Bone marrow (tissue), 2 donors: Measurements from ENCODE around the gene IFRD2.
A peak's percentile ranks its signal among the peaks of the same experiment; 100 is the strongest.

Source experiments
- DNase-seq, 2 donors: peaks; one replicate each; lab custom pipeline; 2025; lab: John Stamatoyannopoulos, UW

The IFRD2 gene, protein sequence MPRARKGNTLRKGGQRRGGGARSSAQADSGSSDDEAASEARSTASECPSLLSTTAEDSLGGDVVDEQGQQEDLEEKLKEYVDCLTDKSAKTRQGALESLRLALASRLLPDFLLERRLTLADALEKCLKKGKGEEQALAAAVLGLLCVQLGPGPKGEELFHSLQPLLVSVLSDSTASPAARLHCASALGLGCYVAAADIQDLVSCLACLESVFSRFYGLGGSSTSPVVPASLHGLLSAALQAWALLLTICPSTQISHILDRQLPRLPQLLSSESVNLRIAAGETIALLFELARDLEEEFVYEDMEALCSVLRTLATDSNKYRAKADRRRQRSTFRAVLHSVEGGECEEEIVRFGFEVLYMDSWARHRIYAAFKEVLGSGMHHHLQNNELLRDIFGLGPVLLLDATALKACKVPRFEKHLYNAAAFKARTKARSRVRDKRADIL

DNA sequence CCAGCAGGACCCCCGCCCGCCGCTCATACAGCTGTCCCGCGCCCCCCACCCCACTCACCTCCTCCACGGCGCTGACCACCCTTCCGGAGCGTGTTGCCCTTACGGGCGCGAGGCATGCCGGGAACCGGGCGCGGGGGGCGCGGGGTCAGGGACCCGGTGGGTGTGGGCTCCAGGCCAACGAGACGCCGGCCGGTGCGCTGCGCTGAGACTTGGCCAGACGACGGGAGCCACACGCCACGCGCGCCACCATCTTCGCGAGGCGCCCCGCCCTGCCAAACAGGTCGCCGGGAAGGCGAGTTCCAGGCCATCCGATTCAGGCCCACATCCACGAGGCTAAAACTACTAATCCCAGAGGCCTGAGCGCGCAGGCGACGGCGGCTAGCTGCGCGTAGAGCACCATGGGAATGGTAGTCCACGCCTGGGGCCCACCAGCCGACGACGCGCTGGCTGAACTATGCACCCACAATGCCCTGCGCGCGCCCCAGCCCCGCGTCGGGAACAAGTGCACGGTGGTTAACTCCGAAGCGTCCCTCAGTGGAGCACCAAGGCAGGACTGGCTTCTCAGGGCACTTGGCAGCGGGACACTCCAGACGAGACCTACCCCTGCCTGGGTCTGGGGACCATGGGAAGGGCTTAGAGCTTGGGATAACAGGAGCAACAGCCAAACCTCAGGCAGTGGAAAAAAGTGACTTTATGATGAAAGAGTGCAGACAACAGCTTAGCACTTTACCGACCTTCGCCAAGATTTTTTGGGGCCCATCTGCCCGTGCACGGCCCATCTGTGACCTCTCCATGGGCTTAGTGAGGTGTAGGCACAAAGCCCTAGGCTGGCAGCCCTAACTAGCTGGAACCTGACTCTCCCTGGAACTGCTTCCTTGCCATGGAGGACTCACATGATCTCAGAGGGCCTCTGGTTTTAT is at the start of gene IFRD2:
IFRD2 (minus strand) TSS at position 271 of the 920 bp plus-strand sequence; CDS start at position 116, 155 bp downstream.
- peak; percentile 78 to 96 for DNase-seq

DNA sequence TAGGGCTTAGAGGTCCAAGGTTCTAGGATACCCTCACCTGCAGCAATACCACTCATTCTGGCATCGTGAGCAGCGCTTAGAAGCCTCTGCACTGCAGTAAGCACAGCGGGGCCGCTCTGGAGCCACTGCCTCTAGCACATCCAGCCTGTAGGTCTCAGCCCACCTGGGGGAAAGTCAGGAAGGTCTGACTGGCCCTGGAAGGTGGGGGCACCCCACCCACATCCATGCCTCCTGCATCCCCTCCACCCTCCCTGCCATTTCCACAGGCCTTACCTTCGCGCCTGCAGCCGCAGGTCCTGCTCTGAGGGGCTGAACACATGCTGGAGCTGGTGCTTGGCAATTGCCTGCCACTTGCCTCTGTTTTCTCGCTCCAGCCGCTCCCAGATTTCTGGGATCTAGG is 49.3 kb upstream of the IFRD2 start:
- no peak for DNase-seq

DNA sequence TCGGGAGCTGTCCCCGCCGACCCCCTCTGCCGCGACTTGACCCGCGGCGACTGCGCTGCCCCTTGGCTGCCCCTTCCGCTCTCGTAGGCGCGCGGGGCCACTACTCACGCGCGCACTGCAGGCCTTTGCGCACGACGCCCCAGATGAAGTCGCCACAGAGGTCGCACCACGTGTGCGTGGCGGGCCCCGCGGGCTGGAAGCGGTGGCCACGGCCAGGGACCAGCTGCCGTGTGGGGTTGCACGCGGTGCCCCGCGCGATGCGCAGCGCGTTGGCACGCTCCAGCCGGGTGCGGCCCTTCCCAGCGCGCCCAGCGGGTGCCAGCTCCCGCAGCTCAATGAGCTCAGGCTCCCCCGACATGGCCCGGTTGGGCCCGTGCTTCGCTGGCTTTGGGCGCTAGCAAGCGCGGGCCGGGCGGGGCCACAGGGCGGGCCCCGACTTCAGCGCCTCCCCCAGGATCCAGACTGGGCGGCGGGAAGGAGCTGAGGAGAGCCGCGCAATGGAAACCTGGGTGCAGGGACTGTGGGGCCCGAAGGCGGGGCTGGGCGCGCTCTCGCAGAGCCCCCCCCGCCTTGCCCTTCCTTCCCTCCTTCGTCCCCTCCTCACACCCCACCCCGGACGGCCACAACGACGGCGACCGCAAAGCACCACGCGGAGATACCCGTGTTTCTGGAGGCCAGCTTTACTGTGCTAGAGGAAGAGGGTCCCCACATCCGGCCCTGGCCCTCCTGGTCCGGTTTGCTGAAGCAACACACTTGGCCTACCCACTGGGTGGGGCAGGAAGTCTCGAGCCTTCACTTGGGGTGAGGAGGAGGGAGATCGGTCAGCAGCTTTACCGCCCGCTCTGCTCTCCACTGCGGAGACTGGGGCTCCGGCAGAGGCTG is 48.5 kb upstream of the IFRD2 start, which contains the start of gene RASSF1:
RASSF1 (minus strand) TSS at position 389 of the 882 bp plus-strand sequence; CDS start at position 358, 31 bp downstream.
- peak; percentile 12 to 60 for DNase-seq

DNA sequence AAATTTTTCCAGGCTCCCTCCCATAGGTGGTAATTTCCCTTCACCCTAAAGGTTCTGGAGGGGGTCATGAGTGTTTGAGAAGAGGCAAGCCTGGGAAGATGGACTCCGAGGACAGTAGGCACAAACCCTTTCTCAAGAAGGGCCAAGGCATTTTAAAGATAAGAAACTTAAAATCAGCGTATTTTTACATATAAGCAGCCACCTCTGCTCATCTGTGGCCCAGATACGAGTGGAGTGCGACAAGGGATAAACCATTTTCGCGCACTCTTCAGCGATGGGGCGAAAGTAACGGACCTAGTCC is 47.9 kb upstream of the IFRD2 start:
- DNase-seq = no peak

DNA sequence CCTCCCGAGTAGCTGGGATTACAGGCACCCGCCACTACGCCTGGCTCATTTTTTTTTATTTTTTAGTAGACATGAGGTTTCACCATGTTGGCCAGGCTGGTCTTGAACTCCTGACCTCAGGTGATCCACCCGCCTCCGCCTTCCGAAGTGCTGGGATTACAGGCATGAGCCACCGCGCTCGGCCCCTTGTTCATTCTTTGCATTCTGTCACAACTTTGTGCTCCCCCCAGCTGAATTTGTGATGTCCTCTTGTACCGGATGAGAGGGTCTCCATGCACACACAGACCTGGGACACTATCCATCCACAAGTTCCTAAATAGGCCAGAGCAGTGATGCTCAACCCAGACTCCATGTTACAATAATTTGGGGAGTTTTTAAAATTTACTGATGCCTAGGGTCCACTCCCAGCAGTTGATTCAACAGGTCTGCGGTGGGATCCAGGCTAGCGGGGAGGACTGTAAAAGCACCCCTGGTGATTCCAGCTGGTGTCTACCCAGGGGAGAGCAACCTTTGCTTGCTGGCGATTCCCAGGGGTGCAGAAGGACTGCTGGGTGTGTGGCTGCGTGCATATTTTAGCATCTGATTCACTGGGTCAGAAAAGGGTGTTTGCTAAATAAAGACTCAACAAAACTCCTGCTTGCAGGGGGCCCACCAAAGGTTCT is 47.4 kb upstream of the IFRD2 start:
- DNase-seq = no peak

DNA sequence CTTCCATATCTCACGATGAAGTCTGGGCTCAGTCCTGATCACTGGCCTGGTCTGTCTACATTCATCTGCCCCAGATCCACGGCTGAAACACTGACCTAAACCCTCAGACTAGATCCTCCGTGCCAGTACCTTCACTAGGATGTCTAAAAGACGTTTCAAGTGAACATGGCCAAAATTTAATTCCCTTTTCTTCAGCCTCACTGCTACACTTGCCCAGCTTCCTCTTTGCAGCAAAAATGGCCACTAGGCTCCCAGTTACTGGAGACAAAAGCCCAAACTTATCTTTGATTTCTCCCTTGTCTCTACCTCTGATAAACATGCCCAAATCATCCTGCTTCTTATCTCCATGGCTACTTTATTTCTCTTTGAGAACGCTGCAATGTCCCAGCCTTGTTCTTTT is 46.7 kb upstream of the IFRD2 start:
- DNase-seq = peak in 1 of 2 donors; percentile 31

DNA sequence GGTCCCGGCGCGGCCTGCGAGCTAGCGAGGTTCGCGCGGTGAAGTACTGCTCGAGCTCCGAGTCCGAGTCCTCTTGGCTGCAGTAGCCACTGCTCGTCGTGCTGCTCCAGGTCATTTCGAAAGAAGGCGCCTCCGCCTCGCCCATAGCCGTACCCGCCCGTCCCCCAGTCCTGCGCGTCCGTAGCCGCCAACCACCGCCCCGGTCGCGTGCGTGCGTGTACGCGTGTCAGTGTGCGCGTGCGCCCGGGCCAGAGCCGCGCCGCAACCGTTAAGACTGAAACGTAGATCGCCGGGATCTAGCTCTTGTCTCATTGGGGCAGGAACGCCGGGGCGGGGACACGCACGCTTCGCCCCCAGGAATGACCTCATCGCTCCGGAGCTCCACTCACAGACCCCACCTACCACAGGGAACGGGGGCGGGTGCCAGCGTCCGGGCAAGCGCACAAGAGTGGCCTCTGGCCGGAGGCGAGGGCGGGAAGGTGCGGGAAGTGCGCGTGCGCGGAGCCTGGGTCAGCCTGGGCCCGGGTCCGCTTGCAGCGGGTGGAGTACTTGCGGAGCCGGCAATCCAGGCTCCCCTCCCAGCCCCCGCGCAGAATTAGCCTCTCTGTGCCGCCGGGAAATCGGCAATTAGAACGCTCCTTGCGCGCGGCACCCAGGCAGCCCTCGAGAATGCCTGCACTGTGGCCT is 45.1 kb upstream of the IFRD2 start:
- peak; percentile 83 to 95 for DNase-seq

DNA sequence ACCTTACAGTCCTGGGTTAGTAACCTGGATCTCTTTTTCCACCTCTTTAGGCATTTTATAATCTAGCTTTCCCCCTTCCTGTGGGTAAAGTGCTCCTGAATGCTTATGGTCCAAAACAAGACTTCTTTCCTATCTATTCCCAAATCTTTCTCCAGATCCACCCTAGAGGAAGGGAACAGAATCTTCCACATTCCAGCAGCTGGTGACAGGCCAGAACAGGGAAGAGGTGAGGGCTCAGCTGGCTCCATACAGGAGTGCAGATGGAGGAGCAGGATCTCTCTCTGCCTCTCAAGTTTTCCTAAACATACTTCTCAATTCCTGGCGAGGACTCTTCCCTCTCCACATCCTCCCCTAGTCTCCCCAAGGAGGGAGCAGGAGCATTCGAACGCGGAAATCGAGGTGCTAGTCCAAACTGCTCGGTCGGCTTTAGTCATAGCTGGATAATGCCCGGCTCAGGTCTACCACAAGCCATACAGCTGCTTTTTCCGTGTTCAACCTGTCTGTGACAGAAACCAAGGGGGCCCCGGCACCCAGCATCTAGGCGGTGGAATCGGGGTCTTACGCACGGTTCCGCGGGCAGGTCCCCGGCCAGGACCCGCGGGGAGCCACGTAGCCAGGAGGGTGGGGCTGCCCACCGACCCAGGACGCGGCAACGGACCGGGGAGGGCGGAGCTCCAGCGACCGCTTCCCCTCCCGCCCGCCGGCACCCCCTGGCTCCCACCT is 44.4 kb upstream of the IFRD2 start:
- no peak for DNase-seq

DNA sequence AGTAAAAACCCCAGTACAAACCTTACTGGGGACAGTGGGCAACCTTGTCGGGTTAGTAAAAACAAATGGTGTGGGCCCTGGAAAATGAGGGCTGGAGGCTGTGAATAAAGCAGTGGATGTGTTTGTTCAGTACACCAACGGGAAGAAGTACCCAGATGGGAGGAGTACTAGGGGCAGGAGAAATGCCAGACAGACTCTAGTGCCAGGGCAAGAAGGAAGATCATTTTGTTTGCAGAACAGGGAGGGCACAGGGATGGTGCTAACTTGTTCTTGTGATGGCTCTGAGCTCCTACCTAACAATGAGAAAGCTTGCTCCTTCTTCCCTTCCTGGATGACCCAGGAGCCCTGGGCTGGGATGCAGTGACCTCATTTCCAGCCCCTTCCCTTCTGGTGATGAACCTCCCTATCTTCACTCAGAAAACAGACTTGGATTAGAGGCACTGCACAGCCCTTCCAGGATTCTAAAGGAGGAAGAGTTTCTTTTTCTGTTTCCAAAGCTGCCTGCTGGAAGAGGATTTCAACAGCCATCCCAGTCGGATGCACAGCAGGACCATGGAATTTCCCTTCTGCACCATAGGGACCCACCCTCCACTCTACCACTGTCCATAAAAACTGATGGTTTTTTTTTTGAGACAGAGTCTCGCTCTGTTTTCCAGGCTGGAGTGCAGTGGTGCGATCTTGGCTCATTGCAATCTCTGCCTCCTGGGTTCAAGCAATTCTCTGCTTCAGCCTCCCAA is 42.3 kb upstream of the IFRD2 start:
- no peak for DNase-seq

DNA sequence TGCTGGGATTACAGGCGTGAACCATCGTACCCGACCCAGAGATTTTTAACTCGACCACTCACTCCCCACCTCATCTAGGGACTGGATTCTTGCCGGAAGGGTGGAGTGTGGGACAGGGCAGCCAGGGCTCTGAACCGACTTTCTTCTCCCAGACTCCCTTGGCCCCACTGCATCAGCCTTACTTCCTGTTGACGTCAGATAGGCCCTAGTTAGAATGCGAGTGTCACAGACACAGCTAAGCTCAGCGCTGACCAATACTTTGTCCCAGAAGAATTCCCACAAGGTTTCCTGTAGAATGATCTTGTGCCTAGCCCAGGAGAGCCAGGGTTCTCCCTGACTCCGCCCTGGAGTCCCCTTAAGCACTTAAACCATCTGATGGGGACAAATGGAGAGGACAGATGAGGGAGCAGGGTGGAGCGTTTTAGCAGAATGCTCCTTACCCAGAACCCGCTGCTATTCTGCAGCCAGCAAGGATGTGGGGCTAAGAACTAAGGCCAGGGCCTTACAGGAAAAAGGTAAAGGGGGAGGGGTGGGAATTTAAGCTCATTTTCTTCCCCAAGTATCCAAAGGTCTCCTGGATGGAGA is 41.6 kb upstream of the IFRD2 start:
- DNase-seq = no peak

DNA sequence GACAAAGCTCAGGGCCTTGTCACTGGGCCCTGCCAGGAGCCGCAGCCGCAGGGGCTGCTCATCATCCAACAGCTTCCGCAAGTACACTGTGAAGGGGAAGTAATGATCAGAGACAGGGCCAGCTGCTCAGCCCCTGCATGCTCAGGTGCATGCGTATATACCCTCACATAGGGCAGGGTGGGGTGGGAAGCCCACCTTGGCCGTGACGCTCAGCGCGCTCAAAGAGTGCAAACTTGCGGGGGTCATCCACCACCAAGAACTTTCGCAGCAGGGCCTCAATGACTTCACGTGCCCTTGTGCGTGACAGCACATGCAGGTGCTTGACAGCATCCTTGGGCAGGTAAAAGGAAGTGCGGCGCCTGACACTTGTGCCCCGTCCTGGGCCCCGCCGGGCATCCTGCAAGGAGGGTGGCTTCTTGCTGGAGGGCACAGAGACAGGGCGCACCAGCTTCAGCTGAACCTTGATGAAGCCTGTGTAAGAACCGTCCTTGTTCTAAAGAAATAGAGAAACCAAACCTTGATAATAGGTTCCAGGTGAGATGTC is 39.2 kb upstream of the IFRD2 start:
- DNase-seq = no peak

DNA sequence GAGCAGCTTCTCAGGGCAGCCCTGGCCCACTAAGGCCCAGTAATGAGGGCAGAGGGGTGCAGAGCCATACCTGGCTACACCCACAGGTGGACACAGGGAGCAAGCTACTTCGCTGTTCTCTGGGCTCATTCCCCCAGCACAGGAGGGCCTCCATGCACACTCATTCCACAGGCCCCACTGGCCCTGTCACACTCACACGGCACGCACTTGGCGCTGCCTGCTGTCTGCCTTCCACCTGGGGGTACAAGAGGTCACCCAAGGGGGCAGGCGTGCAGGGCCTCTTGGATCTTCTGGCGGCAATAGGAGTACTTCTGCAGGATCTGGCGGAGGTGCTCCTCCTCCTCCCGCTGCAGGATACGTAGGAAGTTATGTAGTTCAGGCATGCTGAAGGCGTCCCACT is 38.1 kb upstream of the IFRD2 start:
- DNase-seq = no peak

DNA sequence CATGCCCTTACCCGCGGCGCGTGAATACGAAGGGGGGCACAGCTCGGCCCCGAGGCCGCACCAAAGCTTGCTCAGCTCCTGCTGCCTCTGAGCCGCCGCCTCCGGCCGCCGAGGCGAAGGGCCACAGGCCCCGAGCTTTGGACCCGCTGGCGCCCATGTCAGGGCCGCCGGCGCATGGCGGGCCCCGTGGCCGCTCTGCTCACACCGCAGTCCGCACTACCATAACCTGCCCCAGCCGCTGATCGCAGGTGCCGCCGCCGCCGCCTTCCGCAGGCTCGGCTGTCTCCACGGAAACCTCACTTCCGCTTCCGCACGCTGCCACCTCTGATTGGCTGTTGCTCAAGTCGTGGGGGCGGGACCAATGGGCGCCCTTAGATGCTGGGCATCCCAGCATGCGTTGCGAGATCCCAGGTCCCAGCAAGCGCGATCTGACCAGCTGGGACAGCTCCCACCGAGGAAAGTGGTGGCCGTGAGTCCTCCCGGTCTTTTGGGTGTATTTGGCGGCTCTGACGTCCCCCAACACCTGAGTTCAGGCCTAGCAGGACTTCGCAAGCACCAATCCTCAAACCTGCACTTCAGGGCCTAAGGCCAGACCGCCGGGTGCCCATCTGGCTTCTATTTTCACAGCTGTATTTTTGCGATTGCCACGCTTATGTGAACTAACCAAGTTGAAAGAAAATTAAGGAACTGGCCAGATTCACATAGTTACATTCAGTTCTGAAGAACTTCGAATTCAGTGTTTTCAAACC is 35.9 kb upstream of the IFRD2 start, which contains the start of gene TUSC2:
TUSC2 (minus strand) TSS at position 281 of the 749 bp plus-strand sequence; CDS start at position 157, 124 bp downstream.
- peak; percentile 79 to 92 for DNase-seq

DNA sequence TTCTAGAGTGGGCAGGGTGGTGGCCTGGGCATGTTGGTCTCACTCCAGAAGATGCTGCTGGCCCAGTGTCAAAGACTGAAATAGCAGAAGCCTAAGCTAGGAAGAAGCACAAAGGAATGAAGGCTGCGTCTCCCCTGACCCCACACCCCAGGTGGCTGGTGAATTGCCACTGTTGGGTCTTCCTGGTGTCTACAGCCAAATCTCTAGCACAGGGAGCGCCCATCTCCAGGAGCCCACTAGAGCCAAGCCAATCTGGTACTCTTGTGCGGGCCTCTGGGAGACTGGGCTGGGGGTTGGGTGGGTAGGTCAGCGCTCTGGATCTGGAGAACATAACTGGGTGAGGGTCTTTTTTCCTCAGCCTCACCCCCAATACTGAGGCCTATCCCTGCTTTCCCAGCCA is 34.9 kb upstream of the IFRD2 start:
- DNase-seq = no peak

DNA sequence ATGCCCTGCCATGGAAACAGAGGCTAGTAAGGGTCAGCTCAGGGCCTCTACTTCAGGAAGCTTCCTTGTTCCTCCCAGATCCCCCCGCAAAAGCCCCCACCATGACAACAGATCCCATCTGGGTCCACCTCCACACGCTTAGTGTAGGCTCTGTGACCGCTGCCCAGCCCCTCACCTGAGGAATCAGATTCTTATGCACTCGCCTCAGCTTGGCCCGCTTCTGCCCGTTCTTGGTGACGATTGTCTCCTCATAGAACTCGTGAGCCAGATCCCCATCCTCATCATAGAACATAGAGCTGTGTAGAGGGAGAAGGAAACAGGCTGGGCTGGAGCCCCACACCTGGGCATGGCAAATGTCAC is 33.9 kb upstream of the IFRD2 start:
- no peak for DNase-seq

DNA sequence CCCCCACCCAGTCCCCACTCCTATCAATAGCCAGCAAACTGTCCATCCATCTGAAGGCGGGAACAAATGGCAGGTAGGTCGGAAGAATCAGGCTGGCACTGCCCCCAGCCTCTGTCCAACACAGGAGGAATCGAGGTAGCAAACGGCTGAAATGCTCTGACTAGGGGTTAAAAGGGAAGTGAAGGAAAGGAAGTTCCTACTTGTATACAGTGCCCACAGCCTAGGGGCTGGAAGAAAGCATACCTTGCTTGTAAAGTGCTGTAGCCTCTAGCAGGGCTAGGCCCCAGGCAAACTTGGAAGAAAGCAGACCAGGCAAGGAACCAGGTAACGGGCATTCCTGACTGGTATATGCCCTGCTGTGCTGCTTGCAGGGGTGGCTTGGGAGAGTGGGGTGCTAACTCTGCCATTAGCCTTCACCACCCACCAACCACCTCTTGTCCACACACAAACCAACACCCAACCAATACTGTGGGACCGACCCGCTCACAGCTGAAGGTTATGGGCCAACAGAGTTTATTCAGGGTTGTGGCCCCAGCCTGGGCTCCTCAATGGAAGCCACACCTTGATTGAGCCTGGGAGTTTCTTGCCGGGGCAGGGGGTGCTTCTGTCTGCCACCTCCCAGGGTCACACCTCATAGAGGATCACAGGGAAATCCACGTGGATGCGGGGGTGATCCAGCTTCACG is 33.4 kb upstream of the IFRD2 start:
- no peak for DNase-seq

DNA sequence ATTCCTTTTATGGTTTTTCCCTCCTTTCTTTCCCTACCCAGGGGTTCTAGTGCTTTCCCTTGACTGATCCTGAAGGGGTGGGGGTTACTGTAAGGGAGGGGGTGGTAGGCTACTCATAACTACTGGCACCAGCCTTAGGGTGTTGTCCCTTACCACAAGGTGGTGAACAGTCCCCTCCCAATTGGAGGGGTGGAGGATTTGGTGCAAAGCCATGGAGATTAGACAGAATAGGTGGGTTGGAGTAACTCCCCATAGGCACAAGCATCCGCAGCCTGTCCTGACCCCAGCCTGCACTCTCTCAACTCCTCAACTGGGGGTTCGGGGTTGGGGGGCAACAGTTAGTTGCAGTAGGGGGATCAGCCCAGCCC is 32.9 kb upstream of the IFRD2 start:
- no peak for DNase-seq
